OCI-LY7 (cell line): ENCODE data around the gene FOXP1.

Experiments used
- CTCF ChIP-seq: fragments of 200-600 bp; sonication (generic); conservative IDR thresholded peaks from 2 replicates; pipeline ENCODE4 v1.5.1; 2014; ENCODE audit warnings: mild to moderate bottlenecking, antibody characterized with exemption, low read length, moderate library complexity, mixed read lengths
- EZH2phosphoT487 ChIP-seq: fragments of 200-600 bp; sonication (generic); IDR thresholded peaks from 2 replicates; pipeline ENCODE4 v1.6.1; 2018; ENCODE audit warnings: low read depth, borderline replicate concordance, mild to moderate bottlenecking, mixed run types, antibody characterized with exemption, low read length, moderate library complexity, mixed read lengths

- TF ChIP-seq CTCF (no peak), EZH2phosphoT487 (no peak)
Observed at GRCh38 chr3:71399478-71399877, 184.1 kb downstream of the FOXP1 start.
